ENCODE results near the gene M6PR. TPM values are rescaled to one million over a fixed set of nuclear protein-coding genes. Genes with fewer than 3 reads are reported as not detected.

The M6PR gene
- total RNA-seq: 193 and 238 TPM in 2 replicates

GRCh38 chr12:8949342-8950220, at the start of gene M6PR:
TSS of gene M6PR (minus strand) at chr12:8949645. CDS start at chr12:8946404, 3,241 bp downstream.

GRCh38 chr12:8989413-8989812, 40.0 kb upstream of the M6PR start, which contains the start of gene KLRG1:
TSS of gene KLRG1 (plus strand) at chr12:8989546. CDS start at chr12:8989636, 90 bp downstream.

GRCh38 chr12:8914033-8914715, 35.3 kb downstream of the M6PR start, which contains the start of gene PHC1:
TSS of gene PHC1 (plus strand) at chr12:8914509. CDS start at chr12:8917678, 3,169 bp downstream.

Other genes with a start within 250 kb of the M6PR start
- gene A2ML1, start 127.0 kb downstream of the M6PR start, total RNA-seq: 0.07 TPM in 1 of 2 replicates, not detected in the other
- 22.3 and 36.1 TPM in 2 replicates for gene PHC1, start 35.1 kb downstream of the M6PR start, total RNA-seq
- gene KLRG1, start 39.9 kb upstream of the M6PR start, total RNA-seq: 0.50 and 0.78 TPM in 2 replicates
- gene A2M, start 166.3 kb upstream of the M6PR start, total RNA-seq: 4.2 and 19.2 TPM in 2 replicates

Measured in smooth muscle cell of the pulmonary artery (primary cell).